ENCODE data around the gene TTC3. TPM values are rescaled to one million over a fixed set of nuclear protein-coding genes. Genes with fewer than 3 reads are reported as not detected.
"Not testable (repeated sequence)": the region's sequence is repeated elsewhere in the genome, so short reads cannot be mapped to it uniquely, and the experiment has no call there.

Gene TTC3
- total RNA-seq, 1 experiment from 2014 or later: 121 TPM

- H3K36me3 ChIP-seq (ENCODE audit: low read depth, low read length): peaks cover 40% of the 10 kb centered on the region
- intact Hi-C loops (cut with micrococcal nuclease): loop anchor here (5.0 kb wide), 1 partner anchor 47 kb away; no protein-coding TSS in a partner anchor
- H3K9me3 ChIP-seq (ENCODE audit: low read length): no peaks in the 10 kb centered on the region
- CTCF ChIA-PET: no interaction called here
- H3K79me2 ChIP-seq (ENCODE audit: low read length): 0 out of 2 replicates have a peak, but pooled peaks cover 1% of the 10 kb centered on the region
- no peak overlapping the region for H3K27ac ChIP-seq (ENCODE audit: low read length)
- H3K27me3 ChIP-seq (ENCODE audit: low read length): no peaks in the 10 kb centered on the region
- no peak for ATAC-seq
- H2AFZ ChIP-seq (ENCODE audit: low read length): no peak overlapping the region
- no peak overlapping the region for H3K9ac ChIP-seq (ENCODE audit: low read length)
- no peak for DNase-seq
- peaks cover 14% of the 10 kb centered on the region for H3K4me1 ChIP-seq (ENCODE audit: insufficient read depth, low read length)
- H3K4me3 ChIP-seq (ENCODE audit: low read length): no peak overlapping the region
- H3F3A ChIP-seq (ENCODE audit: low read length, unreplicated experiment): no peaks in the 10 kb centered on the region
- H3K9me2 ChIP-seq (replicated peaks; ENCODE audit: low read length): no peaks in the 10 kb centered on the region
- TSS peak; percentile 1 for BruUV-seq (replicated peaks)
- no peak overlapping the region for H3K4me2 ChIP-seq (ENCODE audit: low read length)
- TF ChIP-seq EZH2 (IDR thresholded peaks at IDR 0.05; ENCODE audit: low read length, unreplicated experiment) (no peak), EZH2phosphoT487 (IDR thresholded peaks at IDR 0.05; ENCODE audit: borderline replicate concordance, low read length) (no peak), CTCF (conservative IDR thresholded peaks at IDR 0.05; ENCODE audit: low read depth, low read length) (no peak)
- H4K20me1 ChIP-seq (ENCODE audit: low read length): no peaks in the 10 kb centered on the region
- POLR2A ChIA-PET (ENCODE audit: unreplicated experiment): interaction anchor here (0.5 kb wide), 1 partner anchor 133 kb away, joined by 3 read pairs; no protein-coding TSS in a partner anchor
These were observed 27.3 kb downstream of the TTC3 start for GRCh38 chr21:37100316-37100715.

GRCh38 chr21:37101384-37101783 is 28.3 kb downstream of the TTC3 start:
- H3K4me3 ChIP-seq (ENCODE audit: low read length): no peak overlapping the region
- ATAC-seq (peak; percentile 57), DNase-seq (peak; percentile 12)
- H3F3A ChIP-seq (ENCODE audit: low read length, unreplicated experiment): no peaks in the 10 kb centered on the region
- no peaks in the 10 kb centered on the region for H4K20me1 ChIP-seq (ENCODE audit: low read length)
- no peaks in the 10 kb centered on the region for H3K9me2 ChIP-seq (replicated peaks; ENCODE audit: low read length)
- H3K9me3 ChIP-seq (ENCODE audit: low read length): no peaks in the 10 kb centered on the region
- CTCF ChIA-PET: interaction anchor here (0.6 kb wide), 1 partner anchor 112 kb away, joined by 4 read pairs; no protein-coding TSS in a partner anchor
- TF ChIP-seq EZH2phosphoT487 (IDR thresholded peaks at IDR 0.05; ENCODE audit: borderline replicate concordance, low read length): no peak
- no peak for TF ChIP-seq EZH2 (IDR thresholded peaks at IDR 0.05; ENCODE audit: low read length, unreplicated experiment)
- TF ChIP-seq CTCF (conservative IDR thresholded peaks at IDR 0.05; ENCODE audit: low read depth, low read length): no peak
- POLR2A ChIA-PET (ENCODE audit: unreplicated experiment): no interaction called here
- peaks cover 12% of the 10 kb centered on the region; the same call in 1 of the 2 replicates for H3K79me2 ChIP-seq (ENCODE audit: low read length)
- BruUV-seq (replicated peaks): no TSS peak
- no peak overlapping the region for H3K27ac ChIP-seq (ENCODE audit: low read length)
- peaks cover 17% of the 10 kb centered on the region for H3K4me1 ChIP-seq (ENCODE audit: insufficient read depth, low read length)
- H3K36me3 ChIP-seq (ENCODE audit: low read depth, low read length): peaks cover 31% of the 10 kb centered on the region
- no peak overlapping the region for H2AFZ ChIP-seq (ENCODE audit: low read length)
- intact Hi-C loops (cut with micrococcal nuclease): loop anchor here (5.0 kb wide), 1 partner anchor 46 kb away; no protein-coding TSS in a partner anchor
- H3K27me3 ChIP-seq (ENCODE audit: low read length): no peaks in the 10 kb centered on the region
- no peak overlapping the region for H3K4me2 ChIP-seq (ENCODE audit: low read length)
- H3K9ac ChIP-seq (ENCODE audit: low read length): no peak overlapping the region

GRCh38 chr21:37102746-37103145 is 29.7 kb downstream of the TTC3 start:
- H3K36me3 ChIP-seq (ENCODE audit: low read depth, low read length): peaks cover 20% of the 10 kb centered on the region
- CTCF ChIA-PET; H3K4me3 ChIP-seq (ENCODE audit: low read length); H3K9me3 ChIP-seq (ENCODE audit: low read length); H3K27ac ChIP-seq (ENCODE audit: low read length); DNase-seq; H3K9ac ChIP-seq (ENCODE audit: low read length); H2AFZ ChIP-seq (ENCODE audit: low read length); H3K27me3 ChIP-seq (ENCODE audit: low read length); H4K20me1 ChIP-seq (ENCODE audit: low read length); H3K4me2 ChIP-seq (ENCODE audit: low read length); H3F3A ChIP-seq (ENCODE audit: low read length, unreplicated experiment); H3K9me2 ChIP-seq (replicated peaks; ENCODE audit: low read length); POLR2A ChIA-PET (ENCODE audit: unreplicated experiment): not testable (repeated sequence)
- H3K79me2 ChIP-seq (ENCODE audit: low read length): peaks cover 19% of the 10 kb centered on the region; the same call in 1 of the 2 replicates
- BruUV-seq (replicated peaks): TSS peak; percentile 3
- intact Hi-C loops (cut with micrococcal nuclease): loop anchor here (5.0 kb wide), 1 partner anchor 45 kb away; no protein-coding TSS in a partner anchor
- peak; percentile 6; the same call in 1 of the 2 replicates for ATAC-seq
- peaks cover 17% of the 10 kb centered on the region for H3K4me1 ChIP-seq (ENCODE audit: insufficient read depth, low read length)
